PC-3 (cell line): ENCODE data around the gene NUDT11. TPM values are rescaled to one million over a fixed set of nuclear protein-coding genes. Genes with fewer than 3 reads are reported as not detected.
"Not testable (repeated sequence)": the region's sequence is repeated elsewhere in the genome, so short reads cannot be mapped to it uniquely, and the experiment has no call there.

Experiments used
- ATAC-seq: fragments of 200-7000 bp; cut with Tn5 transposase; 2 replicates; pipeline ENCODE4 v1.9.1; 2020; ENCODE audit warnings: mild to moderate bottlenecking, moderate library complexity
- Bru-seq: library from RNA; stranded (reverse); fragments of 400-500 nt; gene quantifications from one replicate; lab custom pipeline; 2021; lab: Mats Ljungman, UMichigan
- BruChase-seq, 2 experiments: library from RNA; stranded (reverse); fragments of 400-500 nt; gene quantifications; one replicate each; lab custom pipeline; 2021; lab: Mats Ljungman, UMichigan
- BruUV-seq: library from RNA; stranded (reverse); fragments of 400-500 nt; replicated peaks from 2 replicates; lab custom pipeline; 2021; lab: Mats Ljungman, UMichigan
- CTCF ChIA-PET: fragments of 300-600 bp; sonication (Branson Sonifier 250); formaldehyde crosslinking; loops from one replicate; lab custom pipeline; 2022; ENCODE audit warnings: antibody characterized with exemption; lab: Charles Lee
- POLR2A ChIA-PET: fragments of 300-600 bp; sonication (Branson Sonifier 250); formaldehyde crosslinking; loops from one replicate; lab custom pipeline; 2022; ENCODE audit warnings: antibody characterized with exemption; ENCODE audit not compliant: unreplicated experiment; lab: Charles Lee
- DNase-seq: peaks from one replicate; pipeline ENCODE4 v3.0.0-alpha.2; 2015
- H2AFZ ChIP-seq: fragments of 300-600 bp; sonication (generic); 2 replicates; pipeline ENCODE4 v1.6.0; 2016; ENCODE audit warnings: antibody characterized with exemption, low read length
- H3F3A ChIP-seq: fragments of 300-600 bp; sonication (generic); one replicate; pipeline ENCODE4 v1.6.0; 2017; ENCODE audit warnings: antibody characterized with exemption, low read length, control low read depth, mild to moderate bottlenecking; ENCODE audit not compliant: unreplicated experiment
- H3K27ac ChIP-seq: fragments of 300-600 bp; sonication (generic); 2 replicates; pipeline ENCODE4 v1.5.1; 2016; ENCODE audit warnings: mild to moderate bottlenecking, low read length
- H3K27me3 ChIP-seq: fragments of 300-600 bp; sonication (generic); 2 replicates; pipeline ENCODE4 v1.6.1; 2016; ENCODE audit warnings: low read length, mixed read lengths
- H3K36me3 ChIP-seq: fragments of 300-600 bp; sonication (generic); 2 replicates; pipeline ENCODE4 v1.6.1; 2016; ENCODE audit warnings: low read depth, mixed run types, low read length, mixed read lengths
- H3K4me1 ChIP-seq: fragments of 300-600 bp; sonication (generic); 2 replicates; pipeline ENCODE4 v1.5.1; 2016; ENCODE audit warnings: low read length; ENCODE audit not compliant: insufficient read depth
- H3K4me2 ChIP-seq: fragments of 300-600 bp; sonication (generic); 2 replicates; pipeline ENCODE4 v1.6.0; 2016; ENCODE audit warnings: low read length
- H3K4me3 ChIP-seq: fragments of 300-600 bp; sonication (generic); 2 replicates; pipeline ENCODE4 v1.5.1; 2016; ENCODE audit warnings: mild to moderate bottlenecking, low read length, mixed read lengths
- H3K79me2 ChIP-seq: fragments of 300-600 bp; sonication (generic); 2 replicates; pipeline ENCODE4 v1.6.1; 2017; ENCODE audit warnings: low read length, mixed read lengths
- H3K9ac ChIP-seq: fragments of 300-600 bp; sonication (generic); 2 replicates; pipeline ENCODE4 v1.6.0; 2016; ENCODE audit warnings: mild to moderate bottlenecking, low read length
- H3K9me2 ChIP-seq: fragments of 300-600 bp; sonication (generic); replicated peaks from 2 replicates; pipeline ENCODE4 v1.6.1; 2016; ENCODE audit warnings: mixed run types, low read length, mixed read lengths
- H3K9me3 ChIP-seq: fragments of 300-600 bp; sonication (generic); 2 replicates; pipeline ENCODE4 v1.6.1; 2016; ENCODE audit warnings: low read length, mixed read lengths
- H4K20me1 ChIP-seq: fragments of 300-600 bp; sonication (generic); 2 replicates; pipeline ENCODE4 v1.6.1; 2016; ENCODE audit warnings: low read length, mixed read lengths
- CTCF ChIP-seq: fragments of 300-600 bp; sonication (generic); conservative IDR thresholded peaks from 2 replicates; pipeline ENCODE4 v1.5.1; 2017; ENCODE audit warnings: antibody characterized with exemption, low read depth, mild to moderate bottlenecking, low read length
- EZH2 ChIP-seq: fragments of 300-600 bp; sonication (generic); IDR thresholded peaks from one replicate; pipeline ENCODE4 v1.6.1; 2017; ENCODE audit warnings: antibody characterized with exemption, mild to moderate bottlenecking, low read length; ENCODE audit not compliant: unreplicated experiment
- EZH2phosphoT487 ChIP-seq: fragments of 300-600 bp; sonication (generic); IDR thresholded peaks from 2 replicates; pipeline ENCODE4 v1.6.1; 2018; ENCODE audit warnings: mild to moderate bottlenecking, antibody characterized with exemption, low read length, borderline replicate concordance
- intact Hi-C: fragments of 100-400 bp; cut with micrococcal nuclease; formaldehyde crosslinking; loops from 2 replicates; pipeline ENCODE4 v1.9.0; 2023
- long read RNA-seq: library from polyadenylated mRNA; unstranded; transcript quantifications from one replicate; pipeline ENCODE4 v2.0.0, GENCODE V29; 2021; ENCODE audit not compliant: unreplicated experiment
- total RNA-seq: library from RNA; depleted of rRNA; stranded (reverse); fragments of >200 nt; gene quantifications from 2 replicates; pipeline ENCODE4 v1.2.3, GENCODE V29; 2014; rRNA removed

Gene NUDT11
- total RNA-seq = 2.4 and 2.8 TPM in 2 replicates
- percentile 27 among the genes with signal in this experiment for Bru-seq, nascent RNA
- percentile 45 among the genes with signal in this experiment for BruChase-seq, experiment 1, labeled RNA remaining after a 6-hour chase
- percentile 31 among the genes with signal in this experiment for BruChase-seq, experiment 2, labeled RNA remaining after a 2-hour chase
- long read RNA-seq, transcript NUDT11-201 (2 exons, 2,385 nt) = major isoform, 5 of 6 reads
- long read RNA-seq, partial matches to known transcripts = 0 of 6 reads
- long read RNA-seq, other reads (novel, unspliced or antisense) = 1 of 6 reads

GRCh38 chrX:51496501-51497291, at the start of gene NUDT11:
Gene NUDT11 (minus strand): TSS chrX:51496592. CDS start chrX:51496444, 148 bp downstream.
- TF ChIP-seq CTCF = no peak
- TF ChIP-seq EZH2phosphoT487 = no peak
- TF ChIP-seq EZH2 = no peak
- ATAC-seq (peak; percentile 90), DNase-seq (peak; percentile 51)
- Histone ChIP-seq H3K9me3 (no peaks in the 10 kb centered on the region), H3K36me3 (no peaks in the 10 kb centered on the region), H3K79me2 (no peaks in the 10 kb centered on the region), H4K20me1 (no peaks in the 10 kb centered on the region), H3K4me1 (no peaks in the 10 kb centered on the region), H3K27ac (no peak within 1 kb of the TSS), H2AFZ (peak within 1 kb of the TSS; percentile 70), H3K4me2 (peak within 1 kb of the TSS; percentile 82), H3K4me3 (peak within 1 kb of the TSS; percentile 64), H3F3A (no peaks in the 10 kb centered on the region), H3K27me3 (peaks cover 20% of the 10 kb centered on the region; the same call in 1 of the 2 replicates), H3K9me2 (no peaks in the 10 kb centered on the region), H3K9ac (0 out of 2 replicates have a peak within 1 kb of the TSS, but pooled peaks have one; percentile 25)
- ChIA-PET CTCF (interaction anchor here (0.6 kb wide), 1 partner anchor 780 kb away, joined by 4 read pairs; no protein-coding TSS in a partner anchor), POLR2A (no interaction called here)
- intact Hi-C loops = loop anchor here (10.0 kb wide), 1 partner anchor 358 kb away; no protein-coding TSS in a partner anchor
- no TSS peak for BruUV-seq

GRCh38 chrX:51520393-51520792, 24.0 kb upstream of the NUDT11 start:
- Histone ChIP-seq H3K79me2 (no peaks in the 10 kb centered on the region), H3K36me3 (no peaks in the 10 kb centered on the region), H3F3A (no peaks in the 10 kb centered on the region), H3K4me2 (no peak overlapping the region), H3K9me2 (no peaks in the 10 kb centered on the region), H3K9me3 (no peaks in the 10 kb centered on the region), H3K9ac (no peak overlapping the region), H3K4me1 (no peaks in the 10 kb centered on the region), H3K27ac (no peak overlapping the region), H3K4me3 (no peak overlapping the region), H3K27me3 (no peaks in the 10 kb centered on the region), H4K20me1 (no peaks in the 10 kb centered on the region), H2AFZ (no peak overlapping the region)
- TF ChIP-seq EZH2 (no peak), CTCF (no peak), EZH2phosphoT487 (no peak)
- DNase-seq (no peak), ATAC-seq (no peak)
- intact Hi-C loops = no loop called here
- BruUV-seq = no TSS peak
- ChIA-PET CTCF (no interaction called here), POLR2A (no interaction called here)

- H3K9me3 ChIP-seq, H3K4me2 ChIP-seq, H4K20me1 ChIP-seq, H3K9me2 ChIP-seq, H3K27ac ChIP-seq, DNase-seq, CTCF ChIA-PET, H3K79me2 ChIP-seq, H3K9ac ChIP-seq, H3K36me3 ChIP-seq, H3K4me3 ChIP-seq, H3K27me3 ChIP-seq, BruUV-seq, H3F3A ChIP-seq, H3K4me1 ChIP-seq, ATAC-seq, intact Hi-C loops, H2AFZ ChIP-seq, POLR2A ChIA-PET: not testable (repeated sequence)
These were observed 22.7 kb upstream of the NUDT11 start for GRCh38 chrX:51519131-51519530.
